ENCODE results near the gene ZSCAN21. TPM values are rescaled to one million over a fixed set of nuclear protein-coding genes. Genes with fewer than 3 reads are reported as not detected.

Gene ZSCAN21
- 10 to 100 TPM; 14.0 to 23.8 (median 19.2) TPM for total RNA-seq

- no peaks in the 10 kb centered on the region for H3K27me3 ChIP-seq
- TF ChIP-seq POLR2A (IDR thresholded peaks at IDR 0.05) = peak in 1 of 2 donors; percentile 67
- TF ChIP-seq, protein P1, sequence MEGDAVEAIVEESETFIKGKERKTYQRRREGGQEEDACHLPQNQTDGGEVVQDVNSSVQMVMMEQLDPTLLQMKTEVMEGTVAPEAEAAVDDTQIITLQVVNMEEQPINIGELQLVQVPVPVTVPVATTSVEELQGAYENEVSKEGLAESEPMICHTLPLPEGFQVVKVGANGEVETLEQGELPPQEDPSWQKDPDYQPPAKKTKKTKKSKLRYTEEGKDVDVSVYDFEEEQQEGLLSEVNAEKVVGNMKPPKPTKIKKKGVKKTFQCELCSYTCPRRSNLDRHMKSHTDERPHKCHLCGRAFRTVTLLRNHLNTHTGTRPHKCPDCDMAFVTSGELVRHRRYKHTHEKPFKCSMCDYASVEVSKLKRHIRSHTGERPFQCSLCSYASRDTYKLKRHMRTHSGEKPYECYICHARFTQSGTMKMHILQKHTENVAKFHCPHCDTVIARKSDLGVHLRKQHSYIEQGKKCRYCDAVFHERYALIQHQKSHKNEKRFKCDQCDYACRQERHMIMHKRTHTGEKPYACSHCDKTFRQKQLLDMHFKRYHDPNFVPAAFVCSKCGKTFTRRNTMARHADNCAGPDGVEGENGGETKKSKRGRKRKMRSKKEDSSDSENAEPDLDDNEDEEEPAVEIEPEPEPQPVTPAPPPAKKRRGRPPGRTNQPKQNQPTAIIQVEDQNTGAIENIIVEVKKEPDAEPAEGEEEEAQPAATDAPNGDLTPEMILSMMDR (IDR thresholded peaks at IDR 0.05) = peak in 2 of 6 experiments; percentile 14 to 25
Observed at GRCh38 chr7:100049441-100050291, at the start of gene ZSCAN21. ZSCAN21 (plus strand) TSS chr7:100049774; CDS start chr7:100057007, 7,233 bp downstream.

GRCh38 chr7:100000239-100000638, 49.3 kb upstream of the ZSCAN21 start:
- Histone ChIP-seq H3K4me3 (replicated peaks in 1 of 3) (no peak overlapping the region), H3K27ac (no peak overlapping the region), H3K27me3 (no peaks in the 10 kb centered on the region), H3K36me3 (no peaks in the 10 kb centered on the region), H3K4me1 (peaks cover 10 to 12% of the 10 kb centered on the region in 2 donors), H3K9me3 (no peaks in the 10 kb centered on the region)
- TF ChIP-seq POLR2A (IDR thresholded peaks at IDR 0.05) = no peak
- TF ChIP-seq, protein P1 (IDR thresholded peaks at IDR 0.05) = no peak
- intact Hi-C loops (cut with DNase I) = no loop called here
- WGBS, 2 donors = 90 to 93% methylated on average over 13 of the region's 13 CpGs
- no peak for DNase-seq

More at GRCh38 chr7:100049441-100050291, at the start of gene ZSCAN21:
- Histone ChIP-seq H3K4me3 (replicated peaks in 1 of 3) (peak within 1 kb of the TSS; percentile 50 to 56 (median 52)), H3K36me3 (no peaks in the 10 kb centered on the region), H3K27ac (peak within 1 kb of the TSS; percentile 89 to 96 (median 96)), H3K4me1 (peaks cover 4 to 12% of the 10 kb centered on the region in 2 donors), H3K9me3 (no peaks in the 10 kb centered on the region)
- intact Hi-C loops (cut with DNase I) = loop anchor here (5.0 kb wide), 1 partner anchor 48 kb away; no protein-coding TSS in a partner anchor
- DNase-seq = peak; percentile 79 to 80
- 0 to 1% methylated on average over 16 to 39 of the region's 47 CpGs for WGBS, 2 donors

DNA sequence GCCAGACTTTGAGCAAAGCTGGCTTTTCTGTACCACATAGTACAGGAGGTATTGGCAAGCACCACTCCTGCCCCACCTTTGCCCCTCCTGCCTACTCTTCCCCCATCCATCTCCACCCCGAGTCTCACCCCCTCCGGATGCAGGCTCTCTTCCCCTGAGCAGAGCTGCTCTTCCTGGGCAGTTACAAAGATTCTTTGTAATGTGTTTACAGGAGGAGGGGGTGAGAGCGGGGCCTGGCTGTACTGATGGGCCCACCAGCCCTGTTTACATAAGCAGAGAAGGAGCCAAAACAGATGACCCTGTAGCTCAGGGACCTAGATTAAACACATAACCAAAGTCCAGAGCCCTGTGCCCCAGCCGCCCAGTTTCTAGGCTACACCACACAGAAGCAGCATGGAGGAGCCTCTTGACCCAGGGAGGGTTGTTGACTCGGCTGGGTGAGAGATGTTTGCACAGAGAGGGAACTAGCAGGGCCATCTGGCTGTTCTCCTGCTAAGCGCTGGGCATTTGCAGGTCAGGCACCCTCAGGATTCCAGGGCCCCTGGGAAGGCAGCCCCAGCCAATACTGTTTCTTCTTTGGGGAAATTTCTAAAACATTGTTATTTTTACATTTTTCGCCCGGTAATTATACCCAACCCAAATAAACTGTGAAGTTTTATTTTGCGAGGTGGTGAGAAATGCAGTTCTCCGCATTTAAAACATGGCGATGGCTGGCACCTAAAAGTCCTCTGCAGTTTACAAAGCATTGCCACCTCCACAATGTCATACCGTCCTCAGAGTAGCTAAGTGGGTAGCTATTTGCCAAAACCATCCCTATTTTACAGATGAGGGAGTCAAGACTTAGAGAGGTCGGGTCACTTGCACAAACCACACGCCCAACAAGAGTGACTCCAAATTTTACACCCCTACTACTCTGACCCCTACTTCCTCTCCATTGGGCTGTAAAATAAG, 45.6 kb upstream of the ZSCAN21 start:
- no peak for DNase-seq
- intact Hi-C loops (cut with DNase I) = no loop called here
- TF ChIP-seq POLR2A (IDR thresholded peaks at IDR 0.05) = no peak
- TF ChIP-seq, protein P1 (IDR thresholded peaks at IDR 0.05) = no peak
- Histone ChIP-seq H3K27me3 (no peaks in the 10 kb centered on the region), H3K36me3 (no peaks in the 10 kb centered on the region), H3K27ac (no peak overlapping the region), H3K4me1 (no peaks in the 10 kb centered on the region), H3K4me3 (replicated peaks in 1 of 3) (no peak overlapping the region), H3K9me3 (no peaks in the 10 kb centered on the region)
- WGBS, 2 donors = 48 to 60% methylated on average over 12 to 14 of the region's 14 CpGs

GRCh38 chr7:100007887-100008286, 41.7 kb upstream of the ZSCAN21 start:
- no peaks in the 10 kb centered on the region for H3K36me3 ChIP-seq
- DNase-seq = no peak
- no peaks in the 10 kb centered on the region for H3K9me3 ChIP-seq
- TF ChIP-seq POLR2A (IDR thresholded peaks at IDR 0.05) = no peak
- TF ChIP-seq, protein P1 (IDR thresholded peaks at IDR 0.05) = no peak
- no peak overlapping the region for H3K27ac ChIP-seq
- no peaks in the 10 kb centered on the region for H3K27me3 ChIP-seq
- no peak overlapping the region for H3K4me3 ChIP-seq (replicated peaks in 1 of 3)
- H3K4me1 ChIP-seq = no peaks in the 10 kb centered on the region
- 78 to 95% methylated on average over 3 of the region's 3 CpGs for WGBS, 2 donors
- intact Hi-C loops (cut with DNase I) = no loop called here

Data from thyroid gland (tissue), 4 donors.